ENCODE data around the gene ARFGEF3. TPM values are rescaled to one million over a fixed set of nuclear protein-coding genes. Genes with fewer than 3 reads are reported as not detected.

Gene ARFGEF3
- total and polyA plus RNA-seq, 2 experiments from 2014 or later, result 5.8 to 24.6 TPM

GRCh38 chr6:138231381-138231886 is 69.7 kb downstream of the ARFGEF3 start (continued):
- TF ChIP-seq ZNF462 (CRISPR knock-in tag; IDR thresholded peaks at IDR 0.05) (no peak), STAT1 (IDR thresholded peaks at IDR 0.05; ENCODE audit: unreplicated experiment) (no peak), EZH2phosphoT487 (IDR thresholded peaks at IDR 0.05; ENCODE audit: unreplicated experiment) (no peak), EZH2 (IDR thresholded peaks at IDR 0.05; ENCODE audit: low read depth, unreplicated experiment) (no peak)

DNA sequence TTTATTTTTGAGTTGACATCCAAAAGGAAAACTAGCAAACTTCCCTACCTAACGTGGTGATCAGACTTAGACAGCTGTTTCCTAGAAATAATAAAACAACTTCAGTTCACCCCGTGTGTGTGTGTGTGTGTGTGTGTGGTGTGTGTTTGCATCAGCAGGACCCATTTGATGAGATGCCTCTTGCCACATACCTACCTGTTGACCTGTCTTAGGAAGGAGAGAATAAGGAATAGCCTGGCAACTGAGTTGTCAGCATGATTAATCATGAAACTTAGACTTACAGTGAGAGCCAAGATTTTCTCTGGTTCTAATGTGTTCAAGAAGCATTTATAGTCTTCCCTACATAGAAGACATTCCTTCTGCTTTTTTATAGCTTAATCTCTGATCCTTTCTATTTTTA is 72.6 kb downstream of the ARFGEF3 start:
- Histone ChIP-seq H2AFZ (no peak overlapping the region), H3K4me1 (ENCODE audit: insufficient read depth) (no peaks in the 10 kb centered on the region), H3K4me2 (no peak overlapping the region), H3K9me2 (ENCODE audit: insufficient read depth) (no peaks in the 10 kb centered on the region), H3K36me3 (ENCODE audit: insufficient read depth) (no peaks in the 10 kb centered on the region), H4K20me1 (replicated peaks; ENCODE audit: insufficient read depth) (no peaks in the 10 kb centered on the region), H3K27ac (ENCODE audit: low read depth) (no peak overlapping the region), H3K27me3 (ENCODE audit: insufficient read depth) (no peaks in the 10 kb centered on the region), H3K79me2 (replicated peaks; ENCODE audit: insufficient read depth) (no peaks in the 10 kb centered on the region), H3F3A (replicated peaks; ENCODE audit: low read depth) (no peaks in the 10 kb centered on the region), H3K4me3 (no peak overlapping the region)
- H3K4me1 Mint-ChIP-seq, result peaks cover 19% of the 10 kb centered on the region
- H3K9me3 Mint-ChIP-seq, result no peaks in the 10 kb centered on the region
- DNase-seq (ENCODE audit: low spot score) (no peak), ATAC-seq (no peak)
- H3K4me3 Mint-ChIP-seq, result no peak overlapping the region
- H3K27me3 Mint-ChIP-seq (ENCODE audit: insufficient read depth, low read depth, poor library complexity), result no peaks in the 10 kb centered on the region
- no peaks in the 10 kb centered on the region for H3K36me3 Mint-ChIP-seq (ENCODE audit: low read depth)
- H3K27ac Mint-ChIP-seq, result no peak overlapping the region
- TF ChIP-seq JUNB (IDR thresholded peaks at IDR 0.05; ENCODE audit: unreplicated experiment), result no peak
- TF ChIP-seq ZNF114 (CRISPR knock-in tag; IDR thresholded peaks at IDR 0.05), result no peak
- no peak for TF ChIP-seq EZH2phosphoT487 (IDR thresholded peaks at IDR 0.05; ENCODE audit: unreplicated experiment)
- TF ChIP-seq ZNF462 (CRISPR knock-in tag; IDR thresholded peaks at IDR 0.05), result no peak
- no peak for TF ChIP-seq ETS1 (IDR thresholded peaks at IDR 0.05)
- TF ChIP-seq NANOG (IDR thresholded peaks at IDR 0.05; ENCODE audit: borderline replicate concordance), result no peak
- TF ChIP-seq EZH2 (IDR thresholded peaks at IDR 0.05; ENCODE audit: low read depth, unreplicated experiment), result no peak
